K562 (cell line): ENCODE results near the gene PPP1R37. TPM values are rescaled to one million over a fixed set of nuclear protein-coding genes. Genes with fewer than 3 reads are reported as not detected.

ENCODE experiments used
- ATAC-seq: fragments of 200-7000 bp; cut with Tn5 transposase; 3 replicates; pipeline ENCODE4 v1.9.1; 2020; ENCODE audit warnings: moderate library complexity
- BruUV-seq: library from RNA; stranded (reverse); fragments of 400-500 nt; replicated peaks from 2 replicates; lab custom pipeline; 2021; lab: Mats Ljungman, UMichigan
- CTCF ChIA-PET: fragments of 300-600 bp; formaldehyde crosslinking; extraction: SDS; loops from one replicate; lab custom pipeline; 2021; ENCODE audit warnings: low intra/inter-chr PET ratio; lab: Yijun Ruan, JAX
- POLR2A ChIA-PET: fragments of 300-600, 350-650 bp; sonication (Branson Sonifier 250); formaldehyde crosslinking; extraction: SDS; loops from one replicate; lab custom pipeline; 2021; ENCODE audit warnings: antibody characterized with exemption, inconsistent platforms; lab: Yijun Ruan, JAX
- DNase-seq, 4 experiments: peaks; one replicate each; pipeline versions ENCODE4 v3.0.0 to v3.0.0-alpha.2; 2011 to 2018; ENCODE audit warnings: low spot score in 3 of 4, mixed read lengths in 3 of 4; ENCODE audit errors: extremely low read depth in 1 of 4
- FAIRE-seq: peaks from 2 replicates; lab custom pipeline; 2011; peaks lifted over from hg19 to GRCh38; lab: Jason Lieb, UNC
- H2AFZ ChIP-seq: 2 replicates; pipeline ENCODE4 v1.6.0; 2011; ENCODE audit warnings: low read depth, low read length, control low read depth, inconsistent platforms
- H3K27ac ChIP-seq: fragments of 200-600 bp; 3 replicates; pipeline ENCODE4 v1.8.0; 2011; ENCODE audit warnings: low read depth, mild to moderate bottlenecking, control low read depth, inconsistent platforms, low read length, moderate library complexity, mixed read lengths; ENCODE audit errors: extremely low read depth
- H3K27me3 ChIP-seq, 2 experiments: fragments of 300-600 bp in 1 of 2; 2 replicates in 1 of 2; 3 replicates in 1 of 2; pipeline versions ENCODE4 v1.6.0 to v1.8.0; 2011; ENCODE audit warnings: inconsistent platforms in 2 of 2, low read length in 2 of 2, mild to moderate bottlenecking in 1 of 2, mixed read lengths in 1 of 2, moderate library complexity in 1 of 2; ENCODE audit not compliant: control insufficient read depth in 2 of 2, insufficient read depth in 2 of 2
- H3K36me3 ChIP-seq: fragments of 300-600 bp; 3 replicates; pipeline ENCODE4 v1.8.0; 2011; ENCODE audit warnings: mild to moderate bottlenecking, low read length, inconsistent platforms; ENCODE audit not compliant: control insufficient read depth, insufficient read depth
- H3K4me1 ChIP-seq, 2 experiments: fragments of 200-600 bp in 1 of 2; replicated peaks in 1 of 2; 2 replicates in 1 of 2; 3 replicates in 1 of 2; pipeline versions ENCODE4 v1.5.1 to v1.8.0; 2011; ENCODE audit warnings: inconsistent platforms in 2 of 2, low read length in 2 of 2, mild to moderate bottlenecking in 1 of 2, mixed read lengths in 1 of 2, moderate library complexity in 1 of 2; ENCODE audit not compliant: control insufficient read depth in 2 of 2, insufficient read depth in 2 of 2
- H3K4me2 ChIP-seq: 2 replicates; pipeline ENCODE4 v1.6.1; 2011; ENCODE audit warnings: low read length, control low read depth, inconsistent platforms, mixed read lengths; ENCODE audit not compliant: insufficient read depth
- H3K4me3 ChIP-seq: fragments of 200-600 bp; sonication (generic), shearing (Covaris generic); 2 replicates; pipeline ENCODE4 v1.5.1; 2016; ENCODE audit warnings: control low read depth, inconsistent platforms
- H3K79me2 ChIP-seq: fragments of 200-600 bp; 3 replicates; pipeline ENCODE4 v1.8.0; 2011; ENCODE audit warnings: low read length, inconsistent platforms; ENCODE audit not compliant: control insufficient read depth, insufficient read depth
- H3K9ac ChIP-seq, 2 experiments: 2 replicates each; pipeline versions ENCODE4 v1.6.0 to v1.6.1; 2011; ENCODE audit warnings: low read depth in 2 of 2, low read length in 2 of 2, control low read depth in 1 of 2, inconsistent platforms in 1 of 2, mild to moderate bottlenecking in 1 of 2, mixed read lengths in 1 of 2; ENCODE audit not compliant: insufficient read depth in 1 of 2
- H3K9me1 ChIP-seq: one replicate; pipeline ENCODE4 v1.6.0; 2011; ENCODE audit warnings: inconsistent platforms, mild to moderate bottlenecking, low read length, moderate library complexity; ENCODE audit not compliant: control insufficient read depth, insufficient read depth
- H3K9me3 ChIP-seq: replicated peaks from 2 replicates; pipeline ENCODE4 v1.5.1; 2011; ENCODE audit warnings: low read depth, low read length, inconsistent platforms; ENCODE audit not compliant: control insufficient read depth, insufficient read depth
- H4K20me1 ChIP-seq: replicated peaks from 2 replicates; pipeline ENCODE4 v1.6.1; 2011; ENCODE audit warnings: low read length, inconsistent platforms, mixed read lengths; ENCODE audit not compliant: control insufficient read depth, insufficient read depth
- CEBPB ChIP-seq: fragments of 450-650 bp; IDR thresholded peaks from 2 replicates; pipeline ENCODE4 v1.6.1; 2016; ENCODE audit warnings: missing genetic modification characterization, missing compliant biosample characterization
- CHCHD3 ChIP-seq: fragments of 250-450 bp; sonication (Bioruptor Pico); IDR thresholded peaks from 2 replicates; pipeline ENCODE4 v2.1.2; 2022; ENCODE audit warnings: mild to moderate bottlenecking
- CSDE1 ChIP-seq, 2 experiments: fragments of 450-650 bp; IDR thresholded peaks; 2 replicates each; pipeline ENCODE4 v1.6.1; 2016; ENCODE audit warnings: mild to moderate bottlenecking in 1 of 2
- HDGF ChIP-seq: fragments of 450-650 bp; IDR thresholded peaks from 2 replicates; pipeline ENCODE4 v1.6.1; 2016
- TRIM24 ChIP-seq, 2 experiments: fragments of 450-650 bp; IDR thresholded peaks; 2 replicates each; pipeline ENCODE4 v1.6.1; 2016
- XRCC4 ChIP-seq: IDR thresholded peaks from one replicate; pipeline ENCODE4 v1.6.1; 2011; ENCODE audit not compliant: insufficient read depth, insufficient read length; ENCODE audit errors: extremely low read depth
- ZKSCAN8 ChIP-seq: fragments of 200-800 bp; sonication (Bioruptor generic); IDR thresholded peaks from 2 replicates; pipeline ENCODE4 v1.6.1; 2016; ENCODE audit warnings: missing genetic modification characterization, missing compliant biosample characterization
- ZNF583 ChIP-seq: fragments of 250-450 bp; sonication (Bioruptor Pico); IDR thresholded peaks from 2 replicates; pipeline ENCODE4 v1.4.0; 2020
- WGBS: fragments of 100-300 bp; shearing (Covaris generic); methylation state at CpG from one replicate; pipeline ENCODE4 v1.1.6; 2016; ENCODE audit warnings: low coverage, mixed read lengths; ENCODE audit not compliant: insufficient coverage; ENCODE audit errors: missing lambda C conversion rate; 5-methylcytosine and 5-hydroxymethylcytosine counted together
- in situ Hi-C: fragments of 300-500 bp; cut with MboI; formaldehyde crosslinking; loops from 4 replicates; pipeline ENCODE4 v1.15.0; 2018; ENCODE audit warnings: inconsistent platforms, mixed read lengths
- intact Hi-C: fragments of 100-400 bp; cut with micrococcal nuclease; formaldehyde crosslinking; loops from 2 replicates; pipeline ENCODE4 v1.14.2; 2022
- polyA plus RNA-seq, 8 experiments: library from polyadenylated mRNA; depleted of rRNA in 4 of 8; stranded (reverse) in 5 of 8; unstranded in 3 of 8; fragments of >200 nt; fragmentation: Nextera tagmentation in 2 of 8; fragmentation: Illumina TruSeq in 1 of 8; extraction: Ambion mirVana in 2 of 8; extraction: Trizol in 1 of 8; gene quantifications; 2 replicates each; pipeline versions ENCODE4 v1.2.1 to v1.2.3, GENCODE V29; 2011 to 2014; ENCODE audit warnings: inconsistent platforms in 1 of 8, missing spikeins in 1 of 8
- total RNA-seq, 7 experiments: library from RNA; depleted of rRNA in 6 of 7; stranded (reverse); fragments of >200 nt in 6 of 7; fragmentation: Illumina TruSeq in 2 of 7; extraction: Trizol in 2 of 7; gene quantifications; 2 replicates each; pipeline versions ENCODE4 v1.2.1 to v1.2.3, GENCODE V29; 2011 to 2021; ENCODE audit warnings: low replicate concordance in 1 of 7
- TF ChIP-seq, protein P1 (sequence below): fragments of 450-650 bp; IDR thresholded peaks from 2 replicates; pipeline ENCODE4 v1.7.0; 2016; ENCODE audit warnings: borderline replicate concordance
- TF ChIP-seq, protein P2 (sequence below): sonication (generic); formaldehyde crosslinking; IDR thresholded peaks from 2 replicates; pipeline ENCODE4 v1.8.0; 2023; ENCODE audit warnings: mild to moderate bottlenecking, missing genetic modification reagents
- TF ChIP-seq, protein P3 (sequence below): sonication (generic); formaldehyde crosslinking; IDR thresholded peaks from 2 replicates; pipeline ENCODE4 v1.9.0; 2022; ENCODE audit warnings: mild to moderate bottlenecking, missing genetic modification reagents
- TF ChIP-seq, protein P4 (sequence below): sonication (generic); formaldehyde crosslinking; IDR thresholded peaks from 2 replicates; pipeline ENCODE4 v1.8.0; 2022; ENCODE audit warnings: missing genetic modification reagents, mild to moderate bottlenecking, borderline replicate concordance
- TF ChIP-seq, protein P5 (sequence below): IDR thresholded peaks from 2 replicates; pipeline ENCODE4 v1.6.1; 2016; ENCODE audit warnings: missing genetic modification characterization, missing compliant biosample characterization

Gene PPP1R37
- total and polyA plus RNA-seq, 9 of the 15 experiments (the other 6 are each of a cell fraction or from before 2014, with no cell fraction given) = 0.04 to 20.3 (median 7.3) TPM

- Histone ChIP-seq H3K4me3 (peak overlapping the region; percentile 77), H3K4me2 (peak overlapping the region; percentile 74), H2AFZ (peak overlapping the region; percentile 80), H3K79me2 (peaks cover 58% of the 10 kb centered on the region), H4K20me1 (peaks cover 3% of the 10 kb centered on the region; the same call in 1 of the 2 replicates), H3K27ac (peak overlapping the region; percentile 79), H3K36me3 (peaks cover 32% of the 10 kb centered on the region; the same call in 2 of the 3 replicates), H3K9me1 (no peaks in the 10 kb centered on the region), H3K9ac (peak overlapping the region; percentile 43 to 92; a peak in 3 of 4 replicates), H3K4me1 (peaks cover 25 to 51% of the 10 kb centered on the region in 2 experiments), H3K9me3 (no peaks in the 10 kb centered on the region), H3K27me3 (no peaks in the 10 kb centered on the region)
- ChIA-PET POLR2A (interaction anchor here (0.7 kb wide), 1 partner anchor 91 kb away, joined by 3 read pairs; no protein-coding TSS in a partner anchor), CTCF (no interaction called here)
- DNase-seq (peak in 1 of 4 experiments; percentile 45), FAIRE-seq (no peak), ATAC-seq (no peak)
- WGBS = 59% methylated on average over 15 of the region's 15 CpGs
- in situ Hi-C loops (no loop called here), intact Hi-C loops (no loop called here)
- BruUV-seq = no TSS peak
- TF ChIP-seq, protein P1, sequence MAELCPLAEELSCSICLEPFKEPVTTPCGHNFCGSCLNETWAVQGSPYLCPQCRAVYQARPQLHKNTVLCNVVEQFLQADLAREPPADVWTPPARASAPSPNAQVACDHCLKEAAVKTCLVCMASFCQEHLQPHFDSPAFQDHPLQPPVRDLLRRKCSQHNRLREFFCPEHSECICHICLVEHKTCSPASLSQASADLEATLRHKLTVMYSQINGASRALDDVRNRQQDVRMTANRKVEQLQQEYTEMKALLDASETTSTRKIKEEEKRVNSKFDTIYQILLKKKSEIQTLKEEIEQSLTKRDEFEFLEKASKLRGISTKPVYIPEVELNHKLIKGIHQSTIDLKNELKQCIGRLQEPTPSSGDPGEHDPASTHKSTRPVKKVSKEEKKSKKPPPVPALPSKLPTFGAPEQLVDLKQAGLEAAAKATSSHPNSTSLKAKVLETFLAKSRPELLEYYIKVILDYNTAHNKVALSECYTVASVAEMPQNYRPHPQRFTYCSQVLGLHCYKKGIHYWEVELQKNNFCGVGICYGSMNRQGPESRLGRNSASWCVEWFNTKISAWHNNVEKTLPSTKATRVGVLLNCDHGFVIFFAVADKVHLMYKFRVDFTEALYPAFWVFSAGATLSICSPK = 0 out of 2 replicates have a peak, but pooled peaks have one; percentile 23
- TF ChIP-seq XRCC4 (no peak), TRIM24 (IDR thresholded peaks at IDR 0.05) (0 out of 4 replicates have a peak, but pooled peaks of 1 of the 2 experiments have one; percentile 17), CEBPB (peak; percentile 19; the same call in 1 of the 2 replicates), CHCHD3 (CRISPR knock-in tag) (no peak), HDGF (no peak), ZNF583 (CRISPR knock-in tag) (no peak), ZKSCAN8 (CRISPR knock-in tag) (no peak), CSDE1 (IDR thresholded peaks at IDR 0.05) (no peak)
- TF ChIP-seq, protein P2, sequence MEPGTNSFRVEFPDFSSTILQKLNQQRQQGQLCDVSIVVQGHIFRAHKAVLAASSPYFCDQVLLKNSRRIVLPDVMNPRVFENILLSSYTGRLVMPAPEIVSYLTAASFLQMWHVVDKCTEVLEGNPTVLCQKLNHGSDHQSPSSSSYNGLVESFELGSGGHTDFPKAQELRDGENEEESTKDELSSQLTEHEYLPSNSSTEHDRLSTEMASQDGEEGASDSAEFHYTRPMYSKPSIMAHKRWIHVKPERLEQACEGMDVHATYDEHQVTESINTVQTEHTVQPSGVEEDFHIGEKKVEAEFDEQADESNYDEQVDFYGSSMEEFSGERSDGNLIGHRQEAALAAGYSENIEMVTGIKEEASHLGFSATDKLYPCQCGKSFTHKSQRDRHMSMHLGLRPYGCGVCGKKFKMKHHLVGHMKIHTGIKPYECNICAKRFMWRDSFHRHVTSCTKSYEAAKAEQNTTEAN (CRISPR knock-in tag) = peak; percentile 48; the same call in 1 of the 2 replicates
- TF ChIP-seq, protein P3, sequence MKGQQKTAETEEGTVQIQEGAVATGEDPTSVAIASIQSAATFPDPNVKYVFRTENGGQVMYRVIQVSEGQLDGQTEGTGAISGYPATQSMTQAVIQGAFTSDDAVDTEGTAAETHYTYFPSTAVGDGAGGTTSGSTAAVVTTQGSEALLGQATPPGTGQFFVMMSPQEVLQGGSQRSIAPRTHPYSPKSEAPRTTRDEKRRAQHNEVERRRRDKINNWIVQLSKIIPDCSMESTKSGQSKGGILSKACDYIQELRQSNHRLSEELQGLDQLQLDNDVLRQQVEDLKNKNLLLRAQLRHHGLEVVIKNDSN (CRISPR knock-in tag) = peak; percentile 18; the same call in 1 of the 2 replicates
- TF ChIP-seq, protein P4, sequence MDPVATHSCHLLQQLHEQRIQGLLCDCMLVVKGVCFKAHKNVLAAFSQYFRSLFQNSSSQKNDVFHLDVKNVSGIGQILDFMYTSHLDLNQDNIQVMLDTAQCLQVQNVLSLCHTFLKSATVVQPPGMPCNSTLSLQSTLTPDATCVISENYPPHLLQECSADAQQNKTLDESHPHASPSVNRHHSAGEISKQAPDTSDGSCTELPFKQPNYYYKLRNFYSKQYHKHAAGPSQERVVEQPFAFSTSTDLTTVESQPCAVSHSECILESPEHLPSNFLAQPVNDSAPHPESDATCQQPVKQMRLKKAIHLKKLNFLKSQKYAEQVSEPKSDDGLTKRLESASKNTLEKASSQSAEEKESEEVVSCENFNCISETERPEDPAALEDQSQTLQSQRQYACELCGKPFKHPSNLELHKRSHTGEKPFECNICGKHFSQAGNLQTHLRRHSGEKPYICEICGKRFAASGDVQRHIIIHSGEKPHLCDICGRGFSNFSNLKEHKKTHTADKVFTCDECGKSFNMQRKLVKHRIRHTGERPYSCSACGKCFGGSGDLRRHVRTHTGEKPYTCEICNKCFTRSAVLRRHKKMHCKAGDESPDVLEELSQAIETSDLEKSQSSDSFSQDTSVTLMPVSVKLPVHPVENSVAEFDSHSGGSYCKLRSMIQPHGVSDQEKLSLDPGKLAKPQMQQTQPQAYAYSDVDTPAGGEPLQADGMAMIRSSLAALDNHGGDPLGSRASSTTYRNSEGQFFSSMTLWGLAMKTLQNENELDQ (CRISPR knock-in tag) = 0 out of 2 replicates have a peak, but pooled peaks have one; percentile 49
- TF ChIP-seq, protein P5, sequence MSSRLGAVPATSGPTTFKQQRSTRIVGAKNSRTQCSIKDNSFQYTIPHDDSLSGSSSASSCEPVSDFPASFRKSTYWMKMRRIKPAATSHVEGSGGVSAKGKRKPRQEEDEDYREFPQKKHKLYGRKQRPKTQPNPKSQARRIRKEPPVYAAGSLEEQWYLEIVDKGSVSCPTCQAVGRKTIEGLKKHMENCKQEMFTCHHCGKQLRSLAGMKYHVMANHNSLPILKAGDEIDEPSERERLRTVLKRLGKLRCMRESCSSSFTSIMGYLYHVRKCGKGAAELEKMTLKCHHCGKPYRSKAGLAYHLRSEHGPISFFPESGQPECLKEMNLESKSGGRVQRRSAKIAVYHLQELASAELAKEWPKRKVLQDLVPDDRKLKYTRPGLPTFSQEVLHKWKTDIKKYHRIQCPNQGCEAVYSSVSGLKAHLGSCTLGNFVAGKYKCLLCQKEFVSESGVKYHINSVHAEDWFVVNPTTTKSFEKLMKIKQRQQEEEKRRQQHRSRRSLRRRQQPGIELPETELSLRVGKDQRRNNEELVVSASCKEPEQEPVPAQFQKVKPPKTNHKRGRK (tag) = 0 out of 2 replicates have a peak, but pooled peaks have one; percentile 18
These were observed 15.9 kb upstream of the PPP1R37 start for GRCh38 chr19:45076851-45077730.
